CD4-positive, alpha-beta T cell (primary cell): Measurements from ENCODE around the gene IRF9. TPM values are rescaled to one million over a fixed set of nuclear protein-coding genes. Genes with fewer than 3 reads are reported as not detected.

Experiments
- ATAC-seq: fragments of 200-7000 bp; cut with Tn5 transposase; one replicate; pipeline ENCODE4 v1.10.0; 2022; ENCODE audit warnings: mild to moderate bottlenecking; ENCODE audit not compliant: poor library complexity
- CTCF ChIA-PET: fragments of 350-600 bp; sonication (Branson Sonifier 250); formaldehyde crosslinking; loops from one replicate; lab custom pipeline; 2021; ENCODE audit warnings: antibody characterized with exemption, inconsistent platforms; lab: Charles Lee
- POLR2A ChIA-PET: fragments of 350-600 bp; sonication (Branson Sonifier 250); formaldehyde crosslinking; loops from one replicate; lab custom pipeline; 2021; ENCODE audit warnings: antibody characterized with exemption, inconsistent platforms; lab: Charles Lee
- DNase-seq, 14 experiments: peaks; one replicate each; pipeline ENCODE4 v3.0.0-alpha.2; 2013 to 2020; ENCODE audit warnings: mixed read lengths in 2 of 14
- H3K27ac ChIP-seq, 2 donors: one replicate each; pipeline versions ENCODE4 v1.5.1 to v1.7.0; 2013; ENCODE audit warnings: low read length in 2 of 2, low read depth in 1 of 2, mild to moderate bottlenecking in 1 of 2
- H3K27me3 ChIP-seq, 2 experiments: 1 replicate in 1 of 2; 2 replicates in 1 of 2; pipeline versions ENCODE4 v1.6.1 to v1.7.0; 2013; ENCODE audit warnings: low read length in 2 of 2, control low read depth in 1 of 2, mild to moderate bottlenecking in 1 of 2, moderate library complexity in 1 of 2; ENCODE audit not compliant: insufficient read depth in 2 of 2, control insufficient read depth in 1 of 2
- H3K36me3 ChIP-seq: one replicate; pipeline ENCODE4 v1.6.1; 2013; ENCODE audit warnings: low read length, control low read depth; ENCODE audit not compliant: insufficient read depth
- H3K4me1 ChIP-seq: one replicate; pipeline ENCODE4 v1.6.1; 2013; ENCODE audit warnings: low read length, control low read depth; ENCODE audit not compliant: insufficient read depth
- H3K4me3 ChIP-seq: one replicate; pipeline ENCODE4 v1.5.1; 2013; ENCODE audit warnings: mild to moderate bottlenecking, low read length, moderate library complexity
- H3K9me3 ChIP-seq, 2 experiments: 1 replicate in 1 of 2; 2 replicates in 1 of 2; pipeline versions ENCODE4 v1.6.1 to v1.7.0; 2013; ENCODE audit warnings: low read length in 2 of 2, mild to moderate bottlenecking in 2 of 2, control low read depth in 1 of 2, moderate library complexity in 1 of 2; ENCODE audit not compliant: control insufficient read depth in 1 of 2, insufficient read depth in 1 of 2
- H3K27ac Mint-ChIP-seq: one replicate; pipeline ENCODE4 v1.8.0; 2020; ENCODE audit warnings: mixed read lengths
- H3K27me3 Mint-ChIP-seq: one replicate; pipeline ENCODE4 v1.8.0; 2021; ENCODE audit warnings: mixed read lengths
- H3K36me3 Mint-ChIP-seq: one replicate; pipeline ENCODE4 v1.8.0; 2021; ENCODE audit warnings: low read depth, mixed read lengths
- H3K4me1 Mint-ChIP-seq: one replicate; pipeline ENCODE4 v1.8.0; 2021; ENCODE audit warnings: low read depth, mixed read lengths
- H3K4me3 Mint-ChIP-seq: one replicate; pipeline ENCODE4 v1.8.0; 2020; ENCODE audit warnings: mild to moderate bottlenecking, mixed read lengths
- H3K9me3 Mint-ChIP-seq: one replicate; pipeline ENCODE4 v1.8.0; 2020; ENCODE audit warnings: mixed read lengths
- CTCF ChIP-seq: fragments of 200-600 bp; IDR thresholded peaks from one replicate; pipeline ENCODE4 v1.8.0; 2022; ENCODE audit warnings: antibody characterized with exemption, mild to moderate bottlenecking
- intact Hi-C, 2 experiments: fragments of 100-400 bp; cut with DNase I in 1 of 2; cut with micrococcal nuclease in 1 of 2; formaldehyde crosslinking; loops; one replicate each; pipeline versions ENCODE4 v1.15.1 to v1.9.0; 2023 to 2025; cut with DNase I, micrococcal nuclease
- total RNA-seq, 174 experiments: library from RNA in 2 of 174; stranded (reverse) in 2 of 174; gene quantifications; one replicate each; pipeline ENCODE4 v1.2.3 and lab custom pipeline; 2021 to 2026

IRF9 gene
- total RNA-seq, 2 experiments from 2014 or later = 248 to 262 TPM

DNA sequence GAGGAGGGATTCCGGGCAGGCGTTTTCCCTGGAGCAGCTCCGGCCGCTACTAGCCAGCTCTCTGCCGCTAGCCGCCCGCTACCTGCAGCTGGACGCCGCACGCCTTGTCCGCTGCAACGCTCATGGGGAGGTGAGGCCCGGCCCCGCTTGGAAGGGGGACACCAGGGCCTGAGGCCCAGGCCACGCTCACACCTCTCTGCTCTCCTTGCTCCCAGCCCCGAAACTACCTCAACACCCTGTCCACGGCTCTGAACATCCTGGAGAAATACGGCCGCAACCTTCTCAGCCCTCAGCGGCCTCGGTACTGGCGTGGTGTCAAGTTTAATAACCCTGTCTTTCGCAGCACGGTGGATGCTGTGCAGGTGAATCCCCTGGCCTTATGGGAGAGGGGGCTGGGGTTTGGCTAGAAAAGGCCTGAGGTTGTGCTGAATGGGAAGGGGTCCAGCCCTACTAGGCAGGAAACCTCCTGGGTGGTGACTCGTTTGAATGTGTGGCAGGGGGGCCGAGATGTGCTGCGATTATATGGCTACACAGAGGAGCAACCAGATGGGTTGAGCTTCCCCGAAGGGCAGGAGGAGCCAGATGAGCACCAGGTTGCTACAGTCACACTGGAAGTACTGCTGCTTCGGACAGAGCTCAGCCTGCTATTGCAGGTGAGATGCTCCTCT lies 13.2 kb upstream of the IRF9 start:
- peak in 1 of 14 experiments; percentile 30 for DNase-seq
- Mint-ChIP-seq H3K27me3 (no peaks in the 10 kb centered on the region), H3K4me1 (peaks cover 58% of the 10 kb centered on the region), H3K4me3 (peak overlapping the region; percentile 99), H3K27ac (peak overlapping the region; percentile 90), H3K9me3 (no peaks in the 10 kb centered on the region), H3K36me3 (peaks cover 86% of the 10 kb centered on the region)
- Histone ChIP-seq H3K27ac (peak overlapping the region; percentile 46 to 76), H3K9me3 (no peaks in the 10 kb centered on the region), H3K4me1 (peaks cover 62% of the 10 kb centered on the region), H3K4me3 (peak overlapping the region; percentile 93), H3K27me3 (no peaks in the 10 kb centered on the region), H3K36me3 (peaks cover 69% of the 10 kb centered on the region)
- POLR2A ChIA-PET = interaction anchor here (1.0 to 8.1 kb wide), 13 partner anchors 8 to 294 kb away, joined by 3 to 154 read pairs (median 16); partner anchors contain the start of genes DCAF11, IPO4, IRF9 and MDP1
- CTCF ChIA-PET = interaction anchor here (1.0 to 5.5 kb wide), 4 partner anchors 13 to 184 kb away, joined by 3 to 32 read pairs (median 4); partner anchors contain the start of genes DCAF11, IRF9, MDP1 and NRL
- ATAC-seq = no peak
- no peak for TF ChIP-seq CTCF
- intact Hi-C loops = loop anchor here (1.0 to 5.0 kb wide), 6 partner anchors 12 to 85 kb away; partner anchors contain the start of genes GMPR2 (in 2 of the 2), IPO4 (in 2 of the 2), NEDD8 (in 2 of the 2) and IRF9 (in 1 of the 2)

- Histone ChIP-seq H3K4me1 (peaks cover 56% of the 10 kb centered on the region), H3K9me3 (no peaks in the 10 kb centered on the region), H3K27me3 (no peaks in the 10 kb centered on the region), H3K4me3 (no peak overlapping the region), H3K27ac (no peak overlapping the region), H3K36me3 (peaks cover 55% of the 10 kb centered on the region)
- intact Hi-C loops = loop anchor here in 1 of 2 experiments (5.0 kb wide), 2 partner anchors 38 to 83 kb away; partner anchors contain the start of genes GMPR2, IPO4 and NEDD8
- no peak for TF ChIP-seq CTCF
- ChIA-PET CTCF (interaction anchor here (5.5 kb wide), 1 partner anchor 12 kb away, joined by 32 read pairs; the partner anchor contains the start of gene IRF9), POLR2A (interaction anchor here (2.3 to 8.1 kb wide), 5 partner anchors 8 to 35 kb away, joined by 9 to 154 read pairs (median 119); partner anchors contain the start of genes DCAF11, EMC9, IRF9 and NRL)
- Mint-ChIP-seq H3K27ac (peak overlapping the region; percentile 53), H3K27me3 (no peaks in the 10 kb centered on the region), H3K4me3 (peak overlapping the region; percentile 99), H3K9me3 (no peaks in the 10 kb centered on the region), H3K4me1 (peaks cover 47% of the 10 kb centered on the region), H3K36me3 (peaks cover 77% of the 10 kb centered on the region)
- ATAC-seq = no peak
- DNase-seq = no peak
Observed at GRCh38 chr14:24149302-24149969, 11.6 kb upstream of the IRF9 start.

DNA sequence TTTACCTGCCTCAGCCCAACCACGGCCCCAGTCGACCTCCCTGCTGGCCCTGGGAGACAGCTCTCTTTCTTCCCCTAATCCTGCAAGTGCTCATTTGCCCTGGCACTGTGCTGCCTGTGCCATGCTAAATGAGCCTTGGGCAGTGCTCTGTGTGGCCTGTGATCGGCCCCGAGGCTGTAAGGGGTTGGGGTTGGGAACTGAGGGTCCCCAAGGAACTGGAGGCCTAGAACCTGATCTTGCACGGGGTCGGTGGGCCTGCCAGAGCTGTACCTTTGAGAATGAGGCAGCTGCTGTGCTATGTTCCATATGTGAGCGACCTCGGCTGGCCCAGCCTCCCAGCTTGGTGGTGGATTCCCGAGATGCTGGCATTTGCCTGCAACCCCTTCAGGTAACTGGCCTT lies 11.0 kb upstream of the IRF9 start:
- intact Hi-C loops = no loop called here
- H3K4me1 Mint-ChIP-seq = peaks cover 47% of the 10 kb centered on the region
- DNase-seq (no peak), ATAC-seq (no peak)
- no peaks in the 10 kb centered on the region for H3K27me3 Mint-ChIP-seq
- no peak overlapping the region for H3K4me3 Mint-ChIP-seq
- TF ChIP-seq CTCF = no peak
- H3K36me3 Mint-ChIP-seq = peaks cover 78% of the 10 kb centered on the region
- H3K4me3 ChIP-seq = no peak overlapping the region
- no peaks in the 10 kb centered on the region for H3K9me3 ChIP-seq
- H3K27me3 ChIP-seq = no peaks in the 10 kb centered on the region
- H3K36me3 ChIP-seq = peaks cover 55% of the 10 kb centered on the region
- peaks cover 52% of the 10 kb centered on the region for H3K4me1 ChIP-seq
- ChIA-PET POLR2A (interaction anchor here (2.3 to 8.1 kb wide), 4 partner anchors 9 to 35 kb away, joined by 9 to 154 read pairs (median 71); partner anchors contain the start of genes DCAF11, EMC9, IRF9 and NRL), CTCF (interaction anchor here (5.5 kb wide), 1 partner anchor 11 kb away, joined by 32 read pairs; the partner anchor contains the start of gene IRF9)
- H3K27ac ChIP-seq = no peak overlapping the region
- H3K9me3 Mint-ChIP-seq = no peaks in the 10 kb centered on the region
- peak overlapping the region; percentile 53 for H3K27ac Mint-ChIP-seq
